Liver (tissue), 3 donors: ENCODE results near the gene FLNC.

Experiments used
- JUND ChIP-seq, 2 donors: IDR thresholded peaks; 2 replicates each; pipeline ENCODE4 v1.6.1; 2016; ENCODE audit warnings: antibody characterized with exemption in 2 of 2
- SP1 ChIP-seq: IDR thresholded peaks from 2 replicates; pipeline ENCODE4 v1.6.1; 2018; ENCODE audit warnings: antibody characterized with exemption, mild to moderate bottlenecking
- TF ChIP-seq, protein P1 (sequence below): IDR thresholded peaks from 2 replicates; pipeline ENCODE4 v1.6.1; 2016; ENCODE audit warnings: antibody characterized with exemption
- TF ChIP-seq, protein P2 (sequence below): fragments of 150-350 bp; IDR thresholded peaks from 2 replicates; pipeline ENCODE4 v1.5.1; 2017; ENCODE audit warnings: improper control_type of control experiment, low read depth, low read length; ENCODE audit not compliant: missing input control
- donor health status: healthy.
- donor health status: healthy.

DNA sequence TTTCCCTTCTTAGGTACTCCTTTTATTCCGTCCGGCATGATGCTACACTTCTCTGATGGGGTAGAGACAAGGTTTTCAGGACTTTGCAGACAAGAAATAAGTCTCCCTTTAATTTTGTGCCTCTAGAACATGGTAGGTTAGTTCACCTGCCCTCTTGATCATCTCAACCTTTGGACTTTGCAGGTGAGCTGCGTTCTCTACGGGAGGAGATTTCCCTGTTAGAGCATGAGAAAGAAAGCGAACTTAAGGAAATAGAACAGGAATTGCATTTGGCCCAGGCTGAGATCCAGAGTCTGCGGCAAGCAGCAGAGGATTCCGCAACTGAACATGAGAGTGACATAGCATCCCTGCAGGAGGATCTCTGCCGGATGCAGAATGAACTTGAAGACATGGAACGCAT is 29.2 kb upstream of the FLNC start:
- TF ChIP-seq, protein P1, sequence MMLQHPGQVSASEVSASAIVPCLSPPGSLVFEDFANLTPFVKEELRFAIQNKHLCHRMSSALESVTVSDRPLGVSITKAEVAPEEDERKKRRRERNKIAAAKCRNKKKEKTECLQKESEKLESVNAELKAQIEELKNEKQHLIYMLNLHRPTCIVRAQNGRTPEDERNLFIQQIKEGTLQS, result no peak
- TF ChIP-seq, protein P2, sequence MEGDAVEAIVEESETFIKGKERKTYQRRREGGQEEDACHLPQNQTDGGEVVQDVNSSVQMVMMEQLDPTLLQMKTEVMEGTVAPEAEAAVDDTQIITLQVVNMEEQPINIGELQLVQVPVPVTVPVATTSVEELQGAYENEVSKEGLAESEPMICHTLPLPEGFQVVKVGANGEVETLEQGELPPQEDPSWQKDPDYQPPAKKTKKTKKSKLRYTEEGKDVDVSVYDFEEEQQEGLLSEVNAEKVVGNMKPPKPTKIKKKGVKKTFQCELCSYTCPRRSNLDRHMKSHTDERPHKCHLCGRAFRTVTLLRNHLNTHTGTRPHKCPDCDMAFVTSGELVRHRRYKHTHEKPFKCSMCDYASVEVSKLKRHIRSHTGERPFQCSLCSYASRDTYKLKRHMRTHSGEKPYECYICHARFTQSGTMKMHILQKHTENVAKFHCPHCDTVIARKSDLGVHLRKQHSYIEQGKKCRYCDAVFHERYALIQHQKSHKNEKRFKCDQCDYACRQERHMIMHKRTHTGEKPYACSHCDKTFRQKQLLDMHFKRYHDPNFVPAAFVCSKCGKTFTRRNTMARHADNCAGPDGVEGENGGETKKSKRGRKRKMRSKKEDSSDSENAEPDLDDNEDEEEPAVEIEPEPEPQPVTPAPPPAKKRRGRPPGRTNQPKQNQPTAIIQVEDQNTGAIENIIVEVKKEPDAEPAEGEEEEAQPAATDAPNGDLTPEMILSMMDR, result no peak
- no peak for TF ChIP-seq JUND (IDR thresholded peaks at IDR 0.05)
- TF ChIP-seq SP1, result no peak
